Testis (tissue), 5 donors: Measurements from ENCODE around the gene ADTRP. TPM values are rescaled to one million over a fixed set of nuclear protein-coding genes. Genes with fewer than 3 reads are reported as not detected.

Experiments
- DNase-seq: peaks from one replicate; pipeline ENCODE4 v3.0.0-alpha.2; 2019
- H3K27ac ChIP-seq, 2 donors: fragments of 200-600 bp; sonication (generic); one replicate each; pipeline ENCODE4 v1.5.1; 2019
- H3K27me3 ChIP-seq: fragments of 200-600 bp; sonication (generic); one replicate; pipeline ENCODE4 v1.5.1; 2019
- H3K36me3 ChIP-seq: fragments of 200-600 bp; sonication (generic); one replicate; pipeline ENCODE4 v1.5.1; 2017; ENCODE audit warnings: low read depth; ENCODE audit errors: missing control alignments
- H3K4me1 ChIP-seq: fragments of 200-600 bp; sonication (generic); one replicate; pipeline ENCODE4 v1.5.1; 2019
- H3K4me3 ChIP-seq, 2 donors: fragments of 200-600 bp; sonication (generic); one replicate each; pipeline ENCODE4 v1.5.1; 2017 to 2019
- H3K9me3 ChIP-seq: fragments of 200-600 bp; sonication (generic); one replicate; pipeline ENCODE4 v1.5.1; 2017
- POLR2A ChIP-seq: fragments of 450-650 bp; IDR thresholded peaks from one replicate; pipeline ENCODE4 v1.6.1; 2017; ENCODE audit warnings: antibody characterized with exemption, mild to moderate bottlenecking, moderate library complexity
- WGBS, 2 donors: methylation state at CpG; one replicate each; pipeline ENCODE4 v1.1.5; 2018; 5-methylcytosine and 5-hydroxymethylcytosine counted together
- intact Hi-C: fragments of 100-400 bp; cut with DNase I; formaldehyde crosslinking; loops from one replicate; pipeline ENCODE4 v1.15.1; 2023; ENCODE audit warnings: low total_unique reads
- long read RNA-seq, 2 donors: transcript quantifications; one replicate each; lab custom pipeline, GENCODE V29; 2026
- polyA plus RNA-seq: library from polyadenylated mRNA; stranded (reverse); fragments of 350-450 nt; fragmentation: Illumina TruSeq; extraction: RNeasy Lipid Tissue Mini Kit (QIAGEN cat#74804); gene quantifications from one replicate; pipeline ENCODE4 v1.2.3, GENCODE V29; 2014; ENCODE audit warnings: low read depth, low replicate concordance; ENCODE audit not compliant: insufficient read depth
- total RNA-seq, 2 donors: library from RNA; depleted of rRNA; stranded (reverse); fragments of >200 nt; gene quantifications; one replicate each; pipeline ENCODE4 v1.2.3, GENCODE V29; 2016
- TF ChIP-seq, protein P1 (sequence below), 3 experiments: fragments of 450-650 bp in 2 of 3; fragments of 200-600 bp in 1 of 3; sonication (generic) in 1 of 3; IDR thresholded peaks; one replicate each; pipeline ENCODE4 v1.5.1; 2016 to 2019; ENCODE audit warnings: antibody characterized with exemption in 3 of 3, mild to moderate bottlenecking in 2 of 3, moderate library complexity in 1 of 3

The ADTRP gene, protein sequence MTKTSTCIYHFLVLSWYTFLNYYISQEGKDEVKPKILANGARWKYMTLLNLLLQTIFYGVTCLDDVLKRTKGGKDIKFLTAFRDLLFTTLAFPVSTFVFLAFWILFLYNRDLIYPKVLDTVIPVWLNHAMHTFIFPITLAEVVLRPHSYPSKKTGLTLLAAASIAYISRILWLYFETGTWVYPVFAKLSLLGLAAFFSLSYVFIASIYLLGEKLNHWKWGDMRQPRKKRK
- total RNA-seq = 10 to 100 TPM in 1 of 2 donors, 1 to 10 TPM in 1; 8.3 to 21.3 TPM
- polyA plus RNA-seq = 49.6 TPM
- long read RNA-seq, donor 1 = 0 reads
- long read RNA-seq, donor 2 = 0 reads

DNA sequence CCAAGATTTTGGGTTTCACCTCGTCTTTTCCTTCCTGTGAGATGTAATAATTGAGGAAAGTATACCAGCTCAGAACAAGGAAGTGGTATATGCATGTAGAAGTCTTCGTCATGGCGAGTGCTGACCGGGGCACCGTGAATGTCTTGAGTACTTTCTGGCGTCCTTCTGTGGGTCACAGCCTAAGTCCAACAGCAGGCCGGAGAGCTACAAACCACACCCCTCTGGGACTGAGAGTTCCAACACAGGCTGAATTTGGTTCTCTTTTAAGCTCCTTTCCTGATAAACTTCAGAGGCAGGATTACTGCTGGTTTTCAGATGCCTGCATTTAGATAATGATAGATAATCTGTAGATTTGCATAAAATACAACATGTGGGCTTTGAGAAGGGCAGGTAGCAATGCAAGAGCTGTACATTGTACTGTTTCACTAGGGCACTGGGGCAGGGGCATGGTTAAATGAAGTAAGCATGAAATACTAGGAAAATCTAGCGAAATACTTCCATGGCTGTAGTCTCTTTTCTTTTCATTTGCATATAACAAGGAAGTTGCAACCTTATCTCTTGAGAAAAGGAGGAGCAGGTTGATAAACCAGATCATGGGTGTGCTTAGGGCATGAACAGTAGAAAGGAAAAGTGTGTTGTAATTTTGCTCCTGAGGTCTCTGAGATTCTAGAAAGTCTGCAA lies at the start of gene ADTRP:
ADTRP (minus strand) TSS at position 156 of the 681 bp plus-strand sequence; CDS start at position 112, 44 bp downstream.
- H3K9me3 ChIP-seq = no peaks in the 10 kb centered on the region
- intact Hi-C loops = no loop called here
- H3K27me3 ChIP-seq = no peaks in the 10 kb centered on the region
- no peak within 1 kb of the TSS for H3K27ac ChIP-seq
- no peak for TF ChIP-seq POLR2A
- TF ChIP-seq, protein P1, sequence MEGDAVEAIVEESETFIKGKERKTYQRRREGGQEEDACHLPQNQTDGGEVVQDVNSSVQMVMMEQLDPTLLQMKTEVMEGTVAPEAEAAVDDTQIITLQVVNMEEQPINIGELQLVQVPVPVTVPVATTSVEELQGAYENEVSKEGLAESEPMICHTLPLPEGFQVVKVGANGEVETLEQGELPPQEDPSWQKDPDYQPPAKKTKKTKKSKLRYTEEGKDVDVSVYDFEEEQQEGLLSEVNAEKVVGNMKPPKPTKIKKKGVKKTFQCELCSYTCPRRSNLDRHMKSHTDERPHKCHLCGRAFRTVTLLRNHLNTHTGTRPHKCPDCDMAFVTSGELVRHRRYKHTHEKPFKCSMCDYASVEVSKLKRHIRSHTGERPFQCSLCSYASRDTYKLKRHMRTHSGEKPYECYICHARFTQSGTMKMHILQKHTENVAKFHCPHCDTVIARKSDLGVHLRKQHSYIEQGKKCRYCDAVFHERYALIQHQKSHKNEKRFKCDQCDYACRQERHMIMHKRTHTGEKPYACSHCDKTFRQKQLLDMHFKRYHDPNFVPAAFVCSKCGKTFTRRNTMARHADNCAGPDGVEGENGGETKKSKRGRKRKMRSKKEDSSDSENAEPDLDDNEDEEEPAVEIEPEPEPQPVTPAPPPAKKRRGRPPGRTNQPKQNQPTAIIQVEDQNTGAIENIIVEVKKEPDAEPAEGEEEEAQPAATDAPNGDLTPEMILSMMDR (IDR thresholded peaks at IDR 0.05) = no peak
- no peaks in the 10 kb centered on the region for H3K36me3 ChIP-seq
- H3K4me3 ChIP-seq = no peak within 1 kb of the TSS
- DNase-seq = no peak
- H3K4me1 ChIP-seq = peaks cover 3% of the 10 kb centered on the region
- WGBS, 2 donors = 76 to 78% methylated on average over 8 of the region's 8 CpGs

DNA sequence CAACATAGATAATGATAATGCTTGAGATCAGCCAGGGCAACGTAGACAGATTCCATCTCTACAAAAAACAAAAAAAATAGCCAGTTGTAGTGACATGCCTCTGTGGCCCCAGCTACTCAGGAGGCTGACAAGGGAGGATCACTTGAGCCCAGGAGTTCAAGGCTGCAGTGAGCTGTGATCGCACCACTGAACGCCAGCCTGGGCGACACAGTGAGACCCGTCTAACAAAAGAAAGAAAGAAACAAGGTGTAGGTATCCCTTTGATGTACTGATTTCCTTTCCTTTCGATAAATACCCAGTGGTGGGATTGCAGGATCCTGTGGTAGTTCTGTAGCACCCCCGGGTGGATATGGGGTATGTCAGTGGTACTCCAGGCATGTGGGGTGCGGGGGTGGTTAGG lies 48.2 kb upstream of the ADTRP start:
- Histone ChIP-seq H3K27ac (no peak overlapping the region), H3K4me3 (no peak overlapping the region), H3K4me1 (no peaks in the 10 kb centered on the region), H3K27me3 (no peaks in the 10 kb centered on the region), H3K36me3 (no peaks in the 10 kb centered on the region), H3K9me3 (no peaks in the 10 kb centered on the region)
- intact Hi-C loops = no loop called here
- WGBS, 2 donors = 64 to 74% methylated on average over 7 to 8 of the region's 8 CpGs
- no peak for DNase-seq
- TF ChIP-seq, protein P1 (IDR thresholded peaks at IDR 0.05) = no peak
- no peak for TF ChIP-seq POLR2A

DNA sequence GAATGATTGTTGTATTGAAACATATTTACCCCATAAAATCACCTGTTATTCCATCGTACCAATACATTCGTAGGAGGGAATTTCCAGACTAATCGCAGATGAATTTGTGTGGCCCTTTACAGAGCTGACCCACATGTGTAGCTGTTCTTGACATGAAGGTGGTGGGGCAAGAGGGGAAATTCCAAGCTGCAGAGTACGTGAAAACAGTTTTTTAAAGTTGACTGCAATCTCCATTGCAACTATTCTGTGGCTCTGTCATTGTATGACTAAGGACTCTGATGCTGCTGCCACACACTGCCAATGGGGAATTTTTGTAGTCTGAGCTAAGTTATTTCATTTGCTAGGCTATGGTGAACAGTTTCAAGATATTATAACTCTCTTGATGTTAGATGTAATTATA lies 46.4 kb upstream of the ADTRP start:
- no peaks in the 10 kb centered on the region for H3K9me3 ChIP-seq
- WGBS, 2 donors = 78 to 85% methylated on average over 4 of the region's 4 CpGs
- intact Hi-C loops = no loop called here
- no peak overlapping the region for H3K4me3 ChIP-seq
- H3K36me3 ChIP-seq = no peaks in the 10 kb centered on the region
- H3K4me1 ChIP-seq = no peaks in the 10 kb centered on the region
- H3K27ac ChIP-seq = no peak overlapping the region
- no peak for TF ChIP-seq POLR2A
- TF ChIP-seq, protein P1 (IDR thresholded peaks at IDR 0.05) = no peak
- no peak for DNase-seq
- no peaks in the 10 kb centered on the region for H3K27me3 ChIP-seq

DNA sequence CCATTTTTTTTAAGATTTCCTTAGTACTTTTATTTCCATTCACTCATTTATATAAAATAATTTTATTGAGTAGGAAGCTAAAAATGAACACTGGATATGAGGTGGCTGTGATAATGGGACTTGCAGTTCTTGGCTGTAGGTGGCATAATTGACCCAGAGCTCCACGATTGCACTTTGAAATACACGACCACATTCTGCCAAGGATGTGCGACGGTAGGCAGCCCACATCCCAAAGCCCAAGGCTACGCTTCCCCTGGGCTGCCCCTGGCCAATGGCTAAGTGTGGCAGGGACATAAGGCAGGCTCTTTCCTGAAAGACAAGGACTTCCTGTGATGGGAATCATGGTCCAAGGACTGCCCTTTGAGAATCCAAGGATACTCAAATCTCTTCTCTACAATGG lies 43.7 kb upstream of the ADTRP start:
- DNase-seq = no peak
- no peaks in the 10 kb centered on the region for H3K4me1 ChIP-seq
- no peaks in the 10 kb centered on the region for H3K9me3 ChIP-seq
- TF ChIP-seq, protein P1 (IDR thresholded peaks at IDR 0.05) = no peak
- no peak for TF ChIP-seq POLR2A
- no peak overlapping the region for H3K4me3 ChIP-seq
- intact Hi-C loops = no loop called here
- H3K27me3 ChIP-seq = no peaks in the 10 kb centered on the region
- H3K36me3 ChIP-seq = no peaks in the 10 kb centered on the region
- no peak overlapping the region for H3K27ac ChIP-seq
- WGBS, 2 donors = 59 to 66% methylated on average over 5 of the region's 5 CpGs
